HG03571 (cell line): Measurements from ENCODE around the gene ZKSCAN3.
A peak's percentile ranks its signal among the peaks of the same experiment; 100 is the strongest.
"Not testable (repeated sequence)": the region's sequence is repeated elsewhere in the genome, so short reads cannot be mapped to it uniquely, and the experiment has no call there.

Source experiments
- ATAC-seq: cut with Tn5 transposase; IDR thresholded peaks from one replicate; pipeline ENCODE4 v1.9.1; 2021; ENCODE audit not compliant: unreplicated experiment

The ZKSCAN3 gene

DNA sequence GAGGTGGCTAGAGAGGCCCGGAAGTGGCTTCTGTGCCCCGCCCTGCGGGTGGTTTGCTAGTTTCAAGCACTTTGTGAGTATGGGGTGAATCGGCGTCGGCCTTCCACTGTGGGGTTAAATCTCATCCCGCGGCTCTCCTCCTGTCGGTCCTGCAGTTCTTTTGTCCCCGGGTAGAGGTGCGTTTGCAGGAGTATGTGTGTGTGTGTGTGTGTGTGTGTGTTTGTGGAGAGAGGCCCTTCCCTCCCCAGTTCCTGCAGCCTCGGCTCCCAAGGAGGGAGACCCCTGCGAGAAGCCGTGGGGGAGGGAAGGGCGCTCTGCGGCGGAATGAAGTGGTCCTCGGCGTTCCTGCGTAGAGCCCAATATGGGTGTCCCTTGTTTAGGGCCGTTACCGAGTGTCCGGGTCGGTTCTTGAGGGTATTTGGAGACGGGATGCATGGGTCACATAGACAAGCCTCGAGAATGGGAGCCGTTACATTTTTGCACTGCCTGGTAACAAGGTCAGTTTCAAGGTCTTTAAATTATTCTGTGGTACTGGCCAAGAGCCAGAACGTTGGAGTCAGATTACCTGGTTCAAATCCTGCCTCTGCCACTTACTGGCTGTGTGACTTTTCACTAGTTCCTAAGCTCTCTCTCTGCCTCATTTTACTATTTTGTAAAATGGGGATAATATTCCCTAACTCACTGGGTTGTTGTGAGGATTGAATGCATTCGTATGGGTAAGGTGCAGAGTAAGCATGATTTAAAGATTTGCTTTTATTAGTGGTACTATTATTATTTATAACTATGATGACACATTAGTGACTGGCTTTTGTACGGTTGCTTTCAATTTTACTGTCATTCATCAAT, at the start of gene ZKSCAN3:
Gene ZKSCAN3 (plus strand): TSS at position 56 of the 846 bp plus-strand sequence. CDS start 9,640 bp downstream, outside the sequence.
- peak; percentile 96 for ATAC-seq

GRCh38 chr6:28303570-28303969, 46.2 kb upstream of the ZKSCAN3 start:
- peak; percentile 88 for ATAC-seq

DNA sequence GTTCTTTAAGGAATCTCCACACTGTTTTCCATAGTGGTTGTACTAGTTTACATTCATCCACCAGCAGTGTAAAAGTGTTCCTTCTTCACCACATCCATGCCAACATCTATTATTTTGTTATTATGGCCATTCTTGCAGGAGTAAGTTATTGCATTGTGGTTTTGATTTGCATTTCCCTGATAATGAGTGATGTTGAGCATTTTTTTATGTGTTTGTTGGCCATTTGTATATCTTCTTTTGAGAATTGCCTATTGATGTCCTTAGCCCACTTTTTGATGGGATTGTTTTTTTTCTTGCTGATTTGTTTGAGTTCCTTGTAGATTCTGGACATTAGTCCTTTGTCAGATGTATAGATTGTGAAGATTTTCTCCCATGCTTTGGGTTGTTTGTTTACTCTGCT, 43.4 kb upstream of the ZKSCAN3 start:
- not testable (repeated sequence) for ATAC-seq

- no peak for ATAC-seq
Measured at GRCh38 chr6:28311139-28311823, 38.5 kb upstream of the ZKSCAN3 start.

DNA sequence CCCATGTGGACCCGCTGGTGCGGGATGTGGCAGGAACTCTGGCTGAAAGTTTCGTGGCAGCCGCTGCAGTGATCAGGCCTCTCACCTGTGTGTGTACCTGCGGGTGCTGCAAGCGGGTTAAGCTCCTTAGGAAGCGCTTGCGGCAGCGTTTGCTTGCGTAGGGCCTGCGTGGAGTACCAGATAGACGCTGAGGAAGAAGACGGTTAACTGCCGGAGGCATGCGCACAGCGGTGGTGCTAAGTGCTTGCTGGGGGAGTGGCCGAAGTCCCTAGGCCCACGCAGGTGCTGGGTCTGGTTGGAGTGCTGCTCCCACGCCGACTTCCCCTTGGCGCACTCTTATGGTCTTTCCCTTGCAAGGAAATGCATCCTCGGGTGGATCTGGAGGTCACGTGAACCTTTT, 36.8 kb upstream of the ZKSCAN3 start:
- no peak for ATAC-seq

DNA sequence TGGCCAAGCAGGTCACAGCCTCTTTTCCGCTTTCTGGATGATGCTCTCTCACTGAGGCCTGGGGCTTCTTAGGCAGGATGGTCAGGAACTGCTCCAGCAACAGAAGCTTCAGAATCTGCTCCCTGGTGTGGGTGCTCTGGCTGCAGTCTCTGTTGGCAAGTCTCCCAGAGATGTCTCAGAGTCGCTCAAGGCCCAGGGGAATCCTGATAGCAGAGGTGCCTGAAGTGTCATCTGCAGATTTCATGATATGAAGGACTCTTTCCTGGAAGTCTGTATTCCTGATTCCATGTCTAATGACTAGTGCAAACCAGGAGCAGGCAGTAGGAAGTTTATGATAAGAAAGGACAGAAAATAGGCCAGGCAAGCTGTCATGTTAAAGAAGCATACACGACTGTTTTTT, 34.1 kb upstream of the ZKSCAN3 start:
- no peak for ATAC-seq

GRCh38 chr6:28317866-28318265, 31.9 kb upstream of the ZKSCAN3 start:
- not testable (repeated sequence) for ATAC-seq

DNA sequence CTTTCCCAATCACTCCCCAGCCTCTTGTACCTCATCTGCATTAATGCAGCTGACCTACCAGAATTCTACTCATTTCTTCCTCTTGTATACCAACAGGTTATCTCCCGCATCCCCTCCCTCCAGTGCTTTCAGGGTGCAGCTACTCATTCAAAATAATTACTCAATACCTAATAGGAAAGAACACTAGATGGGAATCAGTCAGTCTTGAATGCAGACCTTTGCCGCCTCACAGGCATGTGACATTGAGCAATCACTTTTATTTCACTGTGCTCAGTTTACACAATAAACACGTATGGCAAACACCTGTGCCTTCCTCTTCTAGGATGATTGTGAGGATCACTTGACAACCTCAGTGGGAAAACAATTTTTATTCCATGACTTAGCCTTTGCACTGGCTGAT, 27.1 kb upstream of the ZKSCAN3 start:
- ATAC-seq = no peak

GRCh38 chr6:28323813-28324424, 25.8 kb upstream of the ZKSCAN3 start:
- ATAC-seq = no peak

DNA sequence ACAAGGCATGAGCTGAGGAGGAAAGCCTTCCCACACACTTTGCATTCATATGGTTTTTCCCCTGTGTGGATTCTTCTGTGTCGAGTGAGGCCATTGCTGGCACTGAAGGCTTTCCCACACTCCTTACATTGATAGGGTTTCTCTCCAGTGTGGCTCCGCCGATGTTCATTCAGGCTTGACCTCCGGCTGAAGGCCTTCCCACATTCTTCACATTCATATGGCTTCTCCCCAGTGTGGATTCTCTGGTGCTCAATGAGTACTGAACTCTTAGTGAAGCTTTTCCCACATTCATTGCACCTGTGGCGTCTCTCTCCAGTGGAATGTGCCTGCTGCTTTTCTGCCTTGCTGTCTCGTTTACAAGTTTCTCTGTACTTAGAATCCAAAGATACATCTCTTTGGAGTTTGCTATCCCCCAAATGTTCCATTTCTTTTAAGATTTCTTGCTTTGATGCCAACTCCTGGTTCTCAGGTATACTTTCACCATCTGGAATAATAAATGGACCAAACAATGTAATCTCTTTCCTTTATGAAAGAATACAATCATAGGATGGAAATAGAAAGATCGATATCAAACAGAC, 23.3 kb upstream of the ZKSCAN3 start:
- no peak for ATAC-seq

- no peak for ATAC-seq
Measured at GRCh38 chr6:28330041-28330440, 19.7 kb upstream of the ZKSCAN3 start.

- ATAC-seq = no peak
Measured at GRCh38 chr6:28333047-28333446, 16.7 kb upstream of the ZKSCAN3 start.

- no peak for ATAC-seq
Measured at GRCh38 chr6:28333599-28334018, 16.1 kb upstream of the ZKSCAN3 start.

GRCh38 chr6:28334286-28335039, 15.3 kb upstream of the ZKSCAN3 start:
- ATAC-seq = no peak

- no peak for ATAC-seq
Measured at GRCh38 chr6:28335040-28335563, 14.6 kb upstream of the ZKSCAN3 start.

DNA sequence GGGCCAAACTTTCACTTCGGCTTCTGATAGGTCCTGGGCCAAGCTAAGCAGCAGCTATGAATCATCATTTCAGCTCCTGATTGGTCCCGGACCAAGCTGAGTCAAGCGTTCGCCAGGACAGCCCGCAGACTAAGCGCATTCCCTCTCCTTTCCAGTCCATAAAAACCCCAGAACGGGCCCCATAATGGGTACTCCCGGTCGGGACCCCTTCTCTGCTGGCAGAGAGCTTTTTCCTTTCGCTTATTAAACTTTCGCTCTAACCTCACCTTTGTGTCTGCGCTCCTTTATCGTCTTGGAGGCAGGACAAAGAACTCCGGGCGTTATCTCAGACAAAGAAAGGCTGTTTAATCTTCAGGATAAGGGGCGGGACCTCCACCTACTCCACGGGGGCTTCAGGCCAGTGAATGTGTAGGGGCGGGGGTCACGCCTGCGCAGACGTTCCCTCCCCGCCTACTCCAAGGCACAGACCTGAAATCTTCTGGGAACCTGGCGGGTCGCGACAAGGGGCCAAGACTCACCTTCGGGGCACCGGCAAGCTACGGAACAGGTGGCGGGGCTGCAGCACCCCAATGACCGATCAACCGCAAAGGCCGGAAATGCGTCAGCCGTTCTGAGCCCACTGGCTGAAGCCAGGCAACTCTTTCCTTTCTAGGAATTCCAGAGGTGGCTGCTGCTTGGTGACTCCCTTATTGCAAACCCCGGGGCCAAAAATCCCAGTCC, 14.0 kb upstream of the ZKSCAN3 start, which contains the start of gene ZSCAN31:
Gene ZSCAN31 (minus strand): TSS at position 585 of the 720 bp plus-strand sequence. CDS start 6,465 bp downstream, outside the sequence.
- peak; percentile 82 for ATAC-seq

- peak; percentile 44 for ATAC-seq
Measured at GRCh38 chr6:28336284-28337120, 13.2 kb upstream of the ZKSCAN3 start.

- no peak for ATAC-seq
Measured at GRCh38 chr6:28337121-28337520, 12.6 kb upstream of the ZKSCAN3 start.
